IMR-90 (cell line): ENCODE measurements around the gene TRAPPC3. TPM values are rescaled to one million over a fixed set of nuclear protein-coding genes. Genes with fewer than 3 reads are reported as not detected.

ENCODE experiments used
- ATAC-seq: fragments of 200-7000 bp; cut with Tn5 transposase; 2 replicates; pipeline ENCODE4 v1.9.1; 2020; ENCODE audit warnings: low read depth, mild to moderate bottlenecking, moderate library complexity
- BruUV-seq: library from RNA; stranded (reverse); fragments of 400-500 nt; replicated peaks from 2 replicates; lab custom pipeline; 2021; lab: Mats Ljungman, UMichigan
- CTCF ChIA-PET: fragments of 300-600 bp; formaldehyde crosslinking; extraction: SDS; loops from one replicate; lab custom pipeline; 2021; ENCODE audit warnings: antibody characterized with exemption; lab: Yijun Ruan, JAX
- POLR2A ChIA-PET: fragments of 300-600 bp; sonication (Branson Sonifier 250); formaldehyde crosslinking; loops from one replicate; lab custom pipeline; 2022; ENCODE audit warnings: antibody characterized with exemption; ENCODE audit not compliant: unreplicated experiment; lab: Charles Lee
- DNase-seq: peaks from one replicate; pipeline ENCODE4 v3.0.0; 2013
- H2AFZ ChIP-seq: replicated peaks from 2 replicates; pipeline ENCODE3; 2013; ENCODE audit warnings: low read length, mild to moderate bottlenecking; ENCODE audit not compliant: poor library complexity
- H2AK5ac ChIP-seq: 2 replicates; pipeline ENCODE4 v1.6.1; 2013; ENCODE audit warnings: low read depth, low read length, inconsistent platforms
- H2AK9ac ChIP-seq: replicated peaks from 2 replicates; pipeline ENCODE3; 2013; ENCODE audit warnings: mild to moderate bottlenecking, low read depth, low read length, moderate library complexity; ENCODE audit not compliant: poor library complexity
- H2BK120ac ChIP-seq: 2 replicates; pipeline ENCODE4 v1.6.1; 2013; ENCODE audit warnings: low read depth, low read length, inconsistent platforms
- H2BK15ac ChIP-seq: 3 replicates; pipeline ENCODE4 v1.6.1; 2013; ENCODE audit warnings: low read depth, low read length, inconsistent platforms
- H2BK20ac ChIP-seq: 2 replicates; pipeline ENCODE4 v1.6.1; 2013; ENCODE audit warnings: low read depth, mild to moderate bottlenecking, inconsistent platforms, low read length, moderate library complexity
- H2BK5ac ChIP-seq: 2 replicates; pipeline ENCODE4 v1.6.1; 2013; ENCODE audit warnings: mild to moderate bottlenecking, low read depth, low read length, inconsistent platforms; ENCODE audit not compliant: poor library complexity, severe bottlenecking
- H3K14ac ChIP-seq: replicated peaks from 2 replicates; pipeline ENCODE4 v1.6.1; 2013; ENCODE audit warnings: low read depth, low read length, inconsistent platforms
- H3K18ac ChIP-seq: 2 replicates; pipeline ENCODE4 v1.6.1; 2013; ENCODE audit warnings: low read depth, low read length, control low read depth
- H3K23ac ChIP-seq: 2 replicates; pipeline ENCODE4 v1.6.1; 2013; ENCODE audit warnings: low read depth, low read length, inconsistent platforms
- H3K27ac ChIP-seq: 2 replicates; pipeline ENCODE4 v1.5.1; 2013; ENCODE audit warnings: mild to moderate bottlenecking, control low read depth, low read length; ENCODE audit not compliant: insufficient read depth
- H3K27me3 ChIP-seq: 2 replicates; pipeline ENCODE4 v1.6.1; 2013; ENCODE audit warnings: low read length; ENCODE audit not compliant: control insufficient read depth, insufficient read depth
- H3K36me3 ChIP-seq: 2 replicates; pipeline ENCODE4 v1.6.1; 2013; ENCODE audit warnings: low read length, mixed read lengths; ENCODE audit not compliant: control insufficient read depth, insufficient read depth
- H3K4ac ChIP-seq: 2 replicates; pipeline ENCODE4 v1.6.1; 2013; ENCODE audit warnings: low read depth, low read length, inconsistent platforms
- H3K4me1 ChIP-seq: 2 replicates; pipeline ENCODE4 v1.6.1; 2013; ENCODE audit warnings: low read length, mixed read lengths; ENCODE audit not compliant: control insufficient read depth, insufficient read depth
- H3K4me2 ChIP-seq: 2 replicates; pipeline ENCODE4 v1.6.1; 2013; ENCODE audit warnings: low read depth, mild to moderate bottlenecking, control low read depth, low read length, moderate library complexity
- H3K4me3 ChIP-seq: 2 replicates; pipeline ENCODE4 v1.5.1; 2013; ENCODE audit warnings: low read depth, mild to moderate bottlenecking, control low read depth, low read length, moderate library complexity; ENCODE audit not compliant: insufficient read depth
- H3K56ac ChIP-seq: 2 replicates; pipeline ENCODE4 v1.6.1; 2013; ENCODE audit warnings: low read length, inconsistent platforms; ENCODE audit not compliant: insufficient read depth; ENCODE audit errors: extremely low read depth
- H3K79me1 ChIP-seq, 2 experiments: 2 replicates each; pipeline ENCODE4 v1.6.1; 2013; ENCODE audit warnings: low read length in 2 of 2, inconsistent platforms in 1 of 2, low read depth in 1 of 2
- H3K9ac ChIP-seq: 2 replicates; pipeline ENCODE4 v1.6.1; 2013; ENCODE audit warnings: low read depth, low read length, control low read depth
- H3K9me1 ChIP-seq: 2 replicates; pipeline ENCODE4 v1.6.1; 2013; ENCODE audit warnings: low read length, inconsistent platforms; ENCODE audit not compliant: insufficient read depth
- H3K9me3 ChIP-seq: 2 replicates; pipeline ENCODE4 v1.6.1; 2013; ENCODE audit warnings: low read length; ENCODE audit not compliant: control insufficient read depth, insufficient read depth
- H4K20me1 ChIP-seq: 2 replicates; pipeline ENCODE4 v1.6.1; 2013; ENCODE audit warnings: low read length, inconsistent platforms; ENCODE audit not compliant: insufficient read depth
- H4K5ac ChIP-seq: 2 replicates; pipeline ENCODE4 v1.6.1; 2013; ENCODE audit warnings: mild to moderate bottlenecking, low read depth, low read length, control low read depth
- H4K8ac ChIP-seq, 2 experiments: 2 replicates each; pipeline ENCODE4 v1.6.1; 2013; ENCODE audit warnings: low read depth in 2 of 2, low read length in 2 of 2, control low read depth in 1 of 2, inconsistent platforms in 1 of 2
- H4K91ac ChIP-seq: 2 replicates; pipeline ENCODE4 v1.6.1; 2013; ENCODE audit warnings: low read depth, low read length, inconsistent platforms; ENCODE audit not compliant: insufficient read depth
- CTCF ChIP-seq: conservative IDR thresholded peaks from 2 replicates; pipeline ENCODE4 v1.5.1; 2012; ENCODE audit warnings: mild to moderate bottlenecking, low read depth, low read length, improper control_type of control experiment
- MAFK ChIP-seq: IDR thresholded peaks from 2 replicates; pipeline ENCODE4 v1.6.1; 2012; ENCODE audit warnings: low read depth, low read length, improper control_type of control experiment
- MAZ ChIP-seq: IDR thresholded peaks from 2 replicates; pipeline ENCODE4 v1.6.1; 2012; ENCODE audit warnings: low read depth, mild to moderate bottlenecking, low read length, improper control_type of control experiment, moderate library complexity, borderline replicate concordance
- POLR2A ChIP-seq: IDR thresholded peaks from 2 replicates; pipeline ENCODE4 v1.6.1; 2012; ENCODE audit warnings: mild to moderate bottlenecking, low read depth, low read length
- SMC3 ChIP-seq: fragments of 150-350 bp; IDR thresholded peaks from 2 replicates; pipeline ENCODE4 v1.6.1; 2016; ENCODE audit warnings: low read depth, mild to moderate bottlenecking, antibody characterized with exemption, low read length, moderate library complexity
- WGBS, 2 experiments: methylation state at CpG; one replicate each; pipeline versions ENCODE4 v1.1.5 to v1.1.7; 2013; ENCODE audit warnings: missing lambda C conversion rate in 2 of 2; ENCODE audit not compliant: insufficient read length in 1 of 2; ENCODE audit errors: extremely low coverage in 2 of 2; 5-methylcytosine and 5-hydroxymethylcytosine counted together
- dilution Hi-C: fragments of 300-500 bp; cut with HindIII; formaldehyde crosslinking; loops from one replicate; pipeline ENCODE4 v1.14.3; 2018; ENCODE audit warnings: low sequenced_read_pairs; ENCODE audit not compliant: unreplicated experiment
- in situ Hi-C: fragments of 300-500 bp; cut with MboI; formaldehyde crosslinking; loops from 3 replicates; pipeline ENCODE4 v1.14.3; 2019; ENCODE audit warnings: low sequenced_read_pairs, inconsistent platforms, mixed read lengths
- intact Hi-C: fragments of 100-400 bp; cut with micrococcal nuclease; formaldehyde crosslinking; loops from 2 replicates; pipeline ENCODE4 v1.10.0; 2022
- polyA plus RNA-seq, 3 experiments: library from polyadenylated mRNA; depleted of rRNA; stranded (reverse); fragments of >200 nt; gene quantifications; 2 replicates each; pipeline ENCODE4 v1.2.3, GENCODE V29; 2012; ENCODE audit warnings: low replicate concordance in 1 of 3
- total RNA-seq: library from RNA; depleted of rRNA; stranded (reverse); fragments of >200 nt; gene quantifications from 2 replicates; pipeline ENCODE4 v1.2.3, GENCODE V29; 2012

Gene TRAPPC3
- total and polyA plus RNA-seq, 2 of the 4 experiments (the other 2 are of a cell fraction): 76.0 to 77.8 TPM

GRCh38 chr1:36160949-36161485 is 11.7 kb upstream of the TRAPPC3 start:
- peak; percentile 71; the same call in 1 of the 2 replicates for TF ChIP-seq POLR2A
- no peak for TF ChIP-seq MAFK
- TF ChIP-seq SMC3: 0 out of 2 replicates have a peak, but pooled peaks have one; percentile 10
- TF ChIP-seq MAZ: peak; percentile 70; the same call in 1 of the 2 replicates
- peak; percentile 46 for TF ChIP-seq CTCF
- no TSS peak for BruUV-seq
- peaks cover 15% of the 10 kb centered on the region for H3K36me3 ChIP-seq
- 0 out of 3 replicates have a peak overlapping the region, but pooled peaks have one; percentile 5 for H2BK15ac ChIP-seq
- ATAC-seq (peak; percentile 40), DNase-seq (peak; percentile 71)
- peak overlapping the region; percentile 81 for H3K4me2 ChIP-seq
- H3K23ac ChIP-seq: peak overlapping the region; percentile 83
- H2BK5ac ChIP-seq: peak overlapping the region; percentile 62
- peak overlapping the region; percentile 79 for H3K9ac ChIP-seq
- in situ Hi-C loops (no loop called here), dilution Hi-C loops (no loop called here), intact Hi-C loops (no loop called here)
- peaks cover 95% of the 10 kb centered on the region for H4K20me1 ChIP-seq
- CTCF ChIA-PET: interaction anchor here (0.6 to 1.9 kb wide), 6 partner anchors 11 to 253 kb away, joined by 4 to 9 read pairs (median 4); partner anchors contain the start of genes THRAP3 and TRAPPC3
- peak overlapping the region; percentile 67 to 87 for H4K8ac ChIP-seq
- H3K27ac ChIP-seq: peak overlapping the region; percentile 89
- H2BK120ac ChIP-seq: peak overlapping the region; percentile 16; the same call in 1 of the 2 replicates
- H3K56ac ChIP-seq: peak overlapping the region; percentile 83
- peak overlapping the region; percentile 73 for H3K4ac ChIP-seq
- H4K91ac ChIP-seq: peak overlapping the region; percentile 75
- no peak overlapping the region; the same call in 1 of the 2 replicates for H2BK20ac ChIP-seq
- peaks cover 22% of the 10 kb centered on the region for H3K4me1 ChIP-seq
- H2AK5ac ChIP-seq: peak overlapping the region; percentile 52
- H2AFZ ChIP-seq: peak overlapping the region; percentile 86
- H2AK9ac ChIP-seq: peak overlapping the region; percentile 93
- no peaks in the 10 kb centered on the region for H3K9me3 ChIP-seq
- H4K5ac ChIP-seq: peak overlapping the region; percentile 78; the same call in 1 of the 2 replicates
- H3K4me3 ChIP-seq: peak overlapping the region; percentile 32
- H3K18ac ChIP-seq: no peak overlapping the region; the same call in 1 of the 2 replicates
- H3K14ac ChIP-seq: peak overlapping the region; percentile 74; the same call in 1 of the 2 replicates
- POLR2A ChIA-PET: interaction anchor here (1.0 kb wide), 1 partner anchor 11 kb away, joined by 3 read pairs; the partner anchor contains the start of gene TRAPPC3
- no peaks in the 10 kb centered on the region for H3K27me3 ChIP-seq
- 0% methylated on average over 6 of the region's 12 CpGs; no CpG with 5 or more reads in 1 of the 2 experiments for WGBS, 2 experiments
- peaks cover 17% of the 10 kb centered on the region for H3K9me1 ChIP-seq
- peaks cover 0 to 48% of the 10 kb centered on the region in 2 experiments; a peak in 2 of 4 replicates for H3K79me1 ChIP-seq
